ENCODE measurements around the gene MBNL1. TPM values are rescaled to one million over a fixed set of nuclear protein-coding genes. Genes with fewer than 3 reads are reported as not detected.
"Not testable (repeated sequence)": the region's sequence is repeated elsewhere in the genome, so short reads cannot be mapped to it uniquely, and the experiment has no call there.

MBNL1 gene
- total RNA-seq, 1 donor from 2014 or later, result 172 TPM

- peak; percentile 17 for ATAC-seq
- intact Hi-C loops (cut with micrococcal nuclease), result no loop called here
- no peak for DNase-seq
Measured at GRCh38 chr3:152382312-152383135, 113.8 kb downstream of the MBNL1 start.

GRCh38 chr3:152383136-152383606, 114.4 kb downstream of the MBNL1 start:
- intact Hi-C loops (cut with micrococcal nuclease), result no loop called here
- DNase-seq, result no peak
- peak; percentile 25 for ATAC-seq

GRCh38 chr3:152384412-152384811, 115.7 kb downstream of the MBNL1 start:
- intact Hi-C loops (cut with micrococcal nuclease), result no loop called here
- peak; percentile 50 for ATAC-seq
- no peak for DNase-seq

GRCh38 chr3:152385761-152386160, 117.0 kb downstream of the MBNL1 start:
- no peak for DNase-seq
- intact Hi-C loops (cut with micrococcal nuclease), result no loop called here
- peak; percentile 52 for ATAC-seq

GRCh38 chr3:152386208-152386607, 117.5 kb downstream of the MBNL1 start:
- DNase-seq, result no peak
- intact Hi-C loops (cut with micrococcal nuclease), result no loop called here
- no peak for ATAC-seq

- DNase-seq (no peak), ATAC-seq (no peak)
- intact Hi-C loops (cut with micrococcal nuclease), result no loop called here
Measured at GRCh38 chr3:152388631-152389030, 119.9 kb downstream of the MBNL1 start.

GRCh38 chr3:152389316-152389934, 120.7 kb downstream of the MBNL1 start:
- no peak for DNase-seq
- no peak for ATAC-seq
- intact Hi-C loops (cut with micrococcal nuclease), result no loop called here

GRCh38 chr3:152390647-152391046, 121.9 kb downstream of the MBNL1 start:
- DNase-seq (no peak), ATAC-seq (no peak)
- intact Hi-C loops (cut with micrococcal nuclease), result no loop called here

GRCh38 chr3:152391671-152392070, 122.9 kb downstream of the MBNL1 start:
- intact Hi-C loops (cut with micrococcal nuclease), result no loop called here
- ATAC-seq (no peak), DNase-seq (no peak)

GRCh38 chr3:152392272-152392880, 123.6 kb downstream of the MBNL1 start:
- intact Hi-C loops (cut with micrococcal nuclease), result no loop called here
- DNase-seq, result no peak
- no peak for ATAC-seq

- ATAC-seq (no peak), DNase-seq (no peak)
- intact Hi-C loops (cut with micrococcal nuclease), result no loop called here
Measured at GRCh38 chr3:152394246-152394645, 125.5 kb downstream of the MBNL1 start.

GRCh38 chr3:152395764-152396163, 127.0 kb downstream of the MBNL1 start:
- DNase-seq (no peak), ATAC-seq (peak; percentile 50)
- intact Hi-C loops (cut with micrococcal nuclease), result no loop called here

- ATAC-seq, result peak; percentile 38
- no peak for DNase-seq
- intact Hi-C loops (cut with micrococcal nuclease), result no loop called here
Measured at GRCh38 chr3:152396867-152397266, 128.1 kb downstream of the MBNL1 start.

- intact Hi-C loops (cut with micrococcal nuclease); DNase-seq; ATAC-seq: not testable (repeated sequence)
Measured at GRCh38 chr3:152397348-152397747, 128.6 kb downstream of the MBNL1 start.

- intact Hi-C loops (cut with micrococcal nuclease), result no loop called here
- ATAC-seq (peak; percentile 6), DNase-seq (no peak)
Measured at GRCh38 chr3:152398495-152398894, 129.8 kb downstream of the MBNL1 start.

GRCh38 chr3:152399374-152399773, 130.6 kb downstream of the MBNL1 start:
- intact Hi-C loops (cut with micrococcal nuclease), result no loop called here
- DNase-seq (no peak), ATAC-seq (no peak)

GRCh38 chr3:152400887-152401286, 132.2 kb downstream of the MBNL1 start:
- no peak for DNase-seq
- ATAC-seq, result no peak
- intact Hi-C loops (cut with micrococcal nuclease), result no loop called here

GRCh38 chr3:152402695-152403451, 134.1 kb downstream of the MBNL1 start:
- intact Hi-C loops (cut with micrococcal nuclease), result no loop called here
- DNase-seq (no peak), ATAC-seq (peak; percentile 62)

- DNase-seq, result peak; percentile 73
- intact Hi-C loops (cut with micrococcal nuclease), result no loop called here
- peak; percentile 87 for ATAC-seq
Measured at GRCh38 chr3:152403632-152404066, 134.9 kb downstream of the MBNL1 start.
